Measurements from ENCODE around the gene TAF11L11. TPM values are rescaled to one million over a fixed set of nuclear protein-coding genes. Genes with fewer than 3 reads are reported as not detected.
"Not testable (repeated sequence)": the region's sequence is repeated elsewhere in the genome, so short reads cannot be mapped to it uniquely, and the experiment has no call there.

Gene TAF11L11
- total RNA-seq, 5 donors from 2014 or later (not counting 1 experiment from before 2014, with no cell fraction given) = not detected

GRCh38 chr5:17634160-17634559 lies 30.2 kb downstream of the TAF11L11 start, which contains the start of gene TAF11L14:
TSS of gene TAF11L14 (plus strand) at chr5:17634460.
- DNase-seq = no peak
- Mint-ChIP-seq H3K27ac (no peak within 1 kb of the TSS), H3K4me1 (no peaks in the 10 kb centered on the region), H3K27me3 (no peaks in the 10 kb centered on the region), H3K9me3 (peaks cover 6 to 16% (median 12%) of the 10 kb centered on the region in 3 donors), H3K36me3 (no peaks in the 10 kb centered on the region), H3K4me3 (no peak within 1 kb of the TSS)
- CTCF ChIA-PET = interaction anchor here in 1 of 2 donors (0.6 kb wide), 1 partner anchor 1874 kb away, joined by 5 read pairs; no protein-coding TSS in a partner anchor
- no peak within 1 kb of the TSS for H3K4me3 ChIP-seq (ENCODE audit: control insufficient read depth in 1 of 2, extremely low read depth in 1 of 2, low read length in 1 of 2)
- no peaks in the 10 kb centered on the region for H3K36me3 ChIP-seq (ENCODE audit: control insufficient read depth in 2 of 2, extremely low read depth in 1 of 2, insufficient read depth in 1 of 2, low read length in 1 of 2)
- H3K27ac ChIP-seq (ENCODE audit: low read length) = no peak within 1 kb of the TSS
- H3K4me1 ChIP-seq (ENCODE audit: control insufficient read depth in 1 of 2, extremely low read depth in 1 of 2, insufficient read depth in 2 of 2, low read length in 2 of 2) = no peaks in the 10 kb centered on the region
- ATAC-seq (replicated peaks in 1 of 4) = no peak
- POLR2A ChIA-PET = no interaction called here
- H3K9me3 ChIP-seq = no peaks in the 10 kb centered on the region
- 87% methylated on average over 4 of the region's 5 CpGs for WGBS (ENCODE audit: insufficient coverage)
- H3K27me3 ChIP-seq (replicated peaks in 1 of 2; ENCODE audit: control insufficient read depth in 2 of 2, extremely low read depth in 1 of 2, insufficient read depth in 2 of 2, low read length in 1 of 2) = no peaks in the 10 kb centered on the region

- H3K36me3 Mint-ChIP-seq; H3K9me3 ChIP-seq; POLR2A ChIA-PET; H3K27me3 ChIP-seq (replicated peaks in 1 of 2; ENCODE audit: control insufficient read depth in 2 of 2, extremely low read depth in 1 of 2, insufficient read depth in 2 of 2, low read length in 1 of 2); CTCF ChIA-PET; H3K4me3 Mint-ChIP-seq; H3K36me3 ChIP-seq (ENCODE audit: control insufficient read depth in 2 of 2, extremely low read depth in 1 of 2, insufficient read depth in 1 of 2, low read length in 1 of 2); H3K27ac Mint-ChIP-seq; H3K4me3 ChIP-seq (ENCODE audit: control insufficient read depth in 1 of 2, extremely low read depth in 1 of 2, low read length in 1 of 2); H3K27ac ChIP-seq (ENCODE audit: low read length); ATAC-seq (replicated peaks in 1 of 4); DNase-seq; H3K27me3 Mint-ChIP-seq; H3K4me1 ChIP-seq (ENCODE audit: control insufficient read depth in 1 of 2, extremely low read depth in 1 of 2, insufficient read depth in 2 of 2, low read length in 2 of 2); H3K4me1 Mint-ChIP-seq: not testable (repeated sequence)
- H3K9me3 Mint-ChIP-seq = peaks cover 11 to 21% (median 16%) of the 10 kb centered on the region in 3 donors
- WGBS (ENCODE audit: insufficient coverage) = 96% methylated on average over 7 of the region's 10 CpGs
These were observed 45.2 kb downstream of the TAF11L11 start for GRCh38 chr5:17649232-17649631.

DNA sequence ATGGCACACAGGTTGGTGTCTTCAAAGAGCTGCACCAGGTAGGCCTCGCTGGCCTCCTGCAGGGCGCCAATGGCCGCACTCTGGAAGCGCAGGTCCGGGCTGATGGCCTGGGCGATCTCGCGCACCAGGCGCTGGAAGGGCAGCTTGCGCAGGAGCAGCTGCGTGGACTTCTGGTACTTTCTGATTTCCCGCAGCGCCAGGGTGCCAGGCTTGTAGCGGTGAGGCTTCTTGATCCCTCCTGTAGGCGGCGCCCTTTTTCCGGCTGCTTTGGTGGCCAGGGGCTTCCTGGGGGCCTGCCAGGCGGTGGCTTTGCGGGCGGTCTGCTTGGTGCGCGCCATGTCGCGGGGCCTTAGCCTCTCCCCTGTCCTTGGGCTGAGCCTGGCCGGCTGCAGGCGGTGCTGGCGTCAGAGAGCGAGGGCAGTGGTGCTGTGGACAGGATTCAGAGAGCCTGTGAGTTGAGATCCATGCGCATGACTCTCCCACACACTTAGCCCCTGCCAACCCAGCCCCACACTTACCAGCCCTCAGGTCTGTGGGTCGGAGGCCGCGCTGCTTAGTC lies 51.3 kb downstream of the TAF11L11 start:
- ATAC-seq (replicated peaks in 1 of 4); POLR2A ChIA-PET; H3K27me3 Mint-ChIP-seq; H3K4me1 Mint-ChIP-seq; CTCF ChIA-PET; H3K4me3 Mint-ChIP-seq; H3K27ac ChIP-seq (ENCODE audit: low read length); DNase-seq; H3K36me3 Mint-ChIP-seq; H3K36me3 ChIP-seq (ENCODE audit: control insufficient read depth in 2 of 2, extremely low read depth in 1 of 2, insufficient read depth in 1 of 2, low read length in 1 of 2); H3K4me1 ChIP-seq (ENCODE audit: control insufficient read depth in 1 of 2, extremely low read depth in 1 of 2, insufficient read depth in 2 of 2, low read length in 2 of 2); H3K27me3 ChIP-seq (replicated peaks in 1 of 2; ENCODE audit: control insufficient read depth in 2 of 2, extremely low read depth in 1 of 2, insufficient read depth in 2 of 2, low read length in 1 of 2); H3K9me3 ChIP-seq; H3K27ac Mint-ChIP-seq; H3K4me3 ChIP-seq (ENCODE audit: control insufficient read depth in 1 of 2, extremely low read depth in 1 of 2, low read length in 1 of 2): not testable (repeated sequence)
- peaks cover 14 to 24% (median 21%) of the 10 kb centered on the region in 3 donors for H3K9me3 Mint-ChIP-seq
- 92% methylated on average over 26 of the region's 32 CpGs for WGBS (ENCODE audit: insufficient coverage)

Other genes starting within 250 kb of the TAF11L11 start
- not detected for gene TAF11L2, start 106.0 kb upstream of the TAF11L11 start, total RNA-seq
- not detected for gene TAF11L3, start 85.8 kb upstream of the TAF11L11 start, total RNA-seq
- gene TAF11L4, start 82.4 kb upstream of the TAF11L11 start, total RNA-seq = not detected
- not detected for gene TAF11L5, start 78.9 kb upstream of the TAF11L11 start, total RNA-seq
- not detected for gene TAF11L6, start 75.5 kb upstream of the TAF11L11 start, total RNA-seq
- not detected for gene TAF11L7, start 18.4 kb upstream of the TAF11L11 start, total RNA-seq
- not detected for gene TAF11L8, start 13.2 kb upstream of the TAF11L11 start, total RNA-seq
- not detected for gene TAF11L9, start 9.8 kb upstream of the TAF11L11 start, total RNA-seq
- gene TAF11L10, start 6.4 kb upstream of the TAF11L11 start, total RNA-seq = not detected
- gene TAF11L12, start 6.2 kb downstream of the TAF11L11 start, total RNA-seq = not detected
- gene TAF11L13, start 27.9 kb downstream of the TAF11L11 start, total RNA-seq = not detected
- gene TAF11L14, start 30.3 kb downstream of the TAF11L11 start, total RNA-seq = not detected

Measured in T-cell (primary cell).